CD4-positive, alpha-beta memory T cell (primary cell): ENCODE results near the gene POLD4. TPM values are rescaled to one million over a fixed set of nuclear protein-coding genes. Genes with fewer than 3 reads are reported as not detected.
A peak's percentile ranks its signal among the peaks of the same experiment; 100 is the strongest.

Experiments used
- CTCF ChIA-PET: fragments of 350-600 bp; sonication (Branson Sonifier 250); formaldehyde crosslinking; loops from one replicate; lab custom pipeline; 2021; ENCODE audit warnings: inconsistent platforms; ENCODE audit not compliant: partially characterized antibody; lab: Charles Lee
- POLR2A ChIA-PET: fragments of 350-600 bp; sonication (Branson Sonifier 250); formaldehyde crosslinking; loops from one replicate; lab custom pipeline; 2021; ENCODE audit not compliant: partially characterized antibody; lab: Charles Lee
- DNase-seq, 5 donors: peaks; one replicate each; pipeline versions ENCODE4 v3.0.0 to v3.0.0-alpha.2; 2020 to 2022; ENCODE audit warnings: mixed read lengths in 1 of 5
- H3K27ac ChIP-seq: one replicate; pipeline ENCODE4 v1.7.0; 2013; ENCODE audit warnings: low read depth, low read length
- H3K27me3 ChIP-seq: 2 replicates; pipeline ENCODE4 v1.7.0; 2013; ENCODE audit warnings: mild to moderate bottlenecking, low read length, moderate library complexity; ENCODE audit not compliant: insufficient read depth
- H3K36me3 ChIP-seq: 2 replicates; pipeline ENCODE4 v1.7.0; 2013; ENCODE audit warnings: mild to moderate bottlenecking, low read length, moderate library complexity; ENCODE audit not compliant: insufficient read depth
- H3K4me1 ChIP-seq: 2 replicates; pipeline ENCODE4 v1.7.0; 2013; ENCODE audit warnings: mild to moderate bottlenecking, low read length, moderate library complexity; ENCODE audit not compliant: insufficient read depth
- H3K4me3 ChIP-seq, 2 donors: one replicate each; pipeline ENCODE4 v1.7.0; 2013; ENCODE audit warnings: low read length in 2 of 2, mild to moderate bottlenecking in 1 of 2
- H3K9me3 ChIP-seq, 2 donors: one replicate each; pipeline ENCODE4 v1.7.0; 2013; ENCODE audit warnings: low read length in 2 of 2, control low read depth in 1 of 2; ENCODE audit not compliant: control insufficient read depth in 1 of 2
- H3K27ac Mint-ChIP-seq, 7 donors: one replicate each; pipeline ENCODE4 v1.8.0; 2020 to 2021; ENCODE audit warnings: mixed read lengths in 7 of 7, mild to moderate bottlenecking in 6 of 7, inconsistent platforms in 3 of 7, moderate library complexity in 3 of 7
- H3K27me3 Mint-ChIP-seq, 2 donors: one replicate each; pipeline ENCODE4 v1.8.0; 2020 to 2021; ENCODE audit warnings: mixed read lengths in 2 of 2
- H3K36me3 Mint-ChIP-seq, 2 donors: one replicate each; pipeline ENCODE4 v1.8.0; 2020 to 2021; ENCODE audit warnings: mixed read lengths in 2 of 2, inconsistent platforms in 1 of 2, mild to moderate bottlenecking in 1 of 2
- H3K4me1 Mint-ChIP-seq, 4 donors: one replicate each; pipeline ENCODE4 v1.8.0; 2020 to 2021; ENCODE audit warnings: mixed read lengths in 4 of 4, mild to moderate bottlenecking in 1 of 4
- H3K4me3 Mint-ChIP-seq, 8 donors: one replicate each; pipeline ENCODE4 v1.8.0; 2020 to 2021; ENCODE audit warnings: mixed read lengths in 8 of 8, mild to moderate bottlenecking in 7 of 8, moderate library complexity in 6 of 8, inconsistent platforms in 3 of 8
- H3K9me3 Mint-ChIP-seq, 8 donors: one replicate each; pipeline ENCODE4 v1.8.0; 2020 to 2021; ENCODE audit warnings: mixed read lengths in 8 of 8, mild to moderate bottlenecking in 5 of 8, inconsistent platforms in 3 of 8, moderate library complexity in 1 of 8
- intact Hi-C: fragments of 100-400 bp; cut with micrococcal nuclease; formaldehyde crosslinking; loops from one replicate; pipeline ENCODE4 v1.15.1; 2023
- polyA plus RNA-seq, 2 donors: library from polyadenylated mRNA; unstranded; fragments of 300-500 nt; fragmentation: Illumina TruSeq; gene quantifications; one replicate each; pipeline ENCODE4 v1.2.3, GENCODE V29; 2021
- total RNA-seq, 2 experiments: library from RNA; stranded (reverse); gene quantifications; one replicate each; pipeline ENCODE4 v1.2.3, GENCODE V29; 2021

POLD4 gene
- total and polyA plus RNA-seq, 4 experiments from 2014 or later, result 87.9 to 96.2 (median 92.5) TPM

- peak overlapping the region; percentile 63 to 75 for H3K4me3 ChIP-seq
- intact Hi-C loops, result loop anchor here (1.0 kb wide), 1 partner anchor 93 kb away; no protein-coding TSS in a partner anchor
- no peaks in the 10 kb centered on the region for H3K9me3 ChIP-seq
- Mint-ChIP-seq H3K4me3 (peak overlapping the region; percentile 87 to 93 (median 91)), H3K9me3 (peaks cover 0 to 1% (median 0%) of the 10 kb centered on the region in 8 donors), H3K27me3 (no peaks in the 10 kb centered on the region), H3K27ac (peak overlapping the region; percentile 75 to 94 (median 86)), H3K36me3 (peaks cover 4 to 12% of the 10 kb centered on the region in 2 donors), H3K4me1 (peaks cover 21 to 41% (median 33%) of the 10 kb centered on the region in 4 donors)
- ChIA-PET POLR2A (interaction anchor here (1.1 to 21.5 kb wide), 22 partner anchors 8 to 119 kb away, joined by 3 to 2262 read pairs (median 8); partner anchors contain the start of genes AIP, CARNS1, CDK2AP2 and CLCF1), CTCF (interaction anchor here (1.4 to 24.8 kb wide), 12 partner anchors 9 to 123 kb away, joined by 3 to 1065 read pairs (median 6); partner anchors contain the start of genes AIP, POLD4, PPP1CA and PTPRCAP)
- H3K27ac ChIP-seq, result peak overlapping the region; percentile 79
- peaks cover 16% of the 10 kb centered on the region for H3K4me1 ChIP-seq
- DNase-seq, result no peak
- H3K36me3 ChIP-seq, result peaks cover 3% of the 10 kb centered on the region
- H3K27me3 ChIP-seq, result no peaks in the 10 kb centered on the region
Measured at GRCh38 chr11:67390947-67391303, 37.6 kb upstream of the POLD4 start.

- H3K27me3 Mint-ChIP-seq, result peaks cover 0 to under 1% of the 10 kb centered on the region in 2 donors
- POLR2A ChIA-PET, result interaction anchor here (0.7 to 21.5 kb wide), 6 partner anchors 12 to 116 kb away, joined by 3 to 2262 read pairs (median 6); partner anchors contain the start of genes CARNS1, PITPNM1, POLD4 and PPP1CA
- CTCF ChIA-PET, result interaction anchor here (1.0 to 24.8 kb wide), 4 partner anchors 12 to 87 kb away, joined by 3 to 1065 read pairs (median 22); partner anchors contain the start of genes POLD4, PPP1CA and TBC1D10C
- DNase-seq, result peak; percentile 47 to 57 (median 54)
- H3K4me3 Mint-ChIP-seq, result peak overlapping the region; percentile 40 to 87 (median 75)
- Histone ChIP-seq H3K4me1 (peaks cover 16% of the 10 kb centered on the region), H3K36me3 (no peaks in the 10 kb centered on the region), H3K4me3 (no peak overlapping the region), H3K9me3 (no peaks in the 10 kb centered on the region), H3K27ac (no peak overlapping the region), H3K27me3 (no peaks in the 10 kb centered on the region)
- H3K4me1 Mint-ChIP-seq, result peaks cover 21 to 41% (median 33%) of the 10 kb centered on the region in 4 donors
- H3K27ac Mint-ChIP-seq, result peak overlapping the region; percentile 64 to 92 (median 80)
- intact Hi-C loops, result loop anchor here (1.0 kb wide), 2 partner anchors 80 to 117 kb away; partner anchors contain the start of gene TMEM134
- H3K36me3 Mint-ChIP-seq, result peaks cover 4 to 10% of the 10 kb centered on the region in 2 donors
- H3K9me3 Mint-ChIP-seq, result peaks cover 0 to 1% (median 0%) of the 10 kb centered on the region in 8 donors
Measured at GRCh38 chr11:67389477-67389876, 36.1 kb upstream of the POLD4 start.

GRCh38 chr11:67387518-67387917, 34.2 kb upstream of the POLD4 start:
- intact Hi-C loops, result no loop called here
- H3K27ac Mint-ChIP-seq, result peak overlapping the region in 4 of 7 donors; percentile 2 to 89 (median 26)

GRCh38 chr11:67387069-67387468, 33.7 kb upstream of the POLD4 start:
- H3K27me3 Mint-ChIP-seq, result peaks cover 0 to 1% of the 10 kb centered on the region in 2 donors
- intact Hi-C loops, result no loop called here
- Histone ChIP-seq H3K4me1 (peaks cover 16% of the 10 kb centered on the region), H3K9me3 (no peaks in the 10 kb centered on the region), H3K36me3 (no peaks in the 10 kb centered on the region), H3K27ac (no peak overlapping the region), H3K27me3 (no peaks in the 10 kb centered on the region), H3K4me3 (no peak overlapping the region)
- CTCF ChIA-PET, result interaction anchor here (0.6 to 24.8 kb wide), 9 partner anchors 13 to 198 kb away, joined by 3 to 1065 read pairs (median 5); partner anchors contain the start of genes CLCF1, POLD4 and PPP1CA
- H3K4me3 Mint-ChIP-seq, result no peak overlapping the region
- H3K4me1 Mint-ChIP-seq, result peaks cover 14 to 27% (median 22%) of the 10 kb centered on the region in 4 donors
- POLR2A ChIA-PET, result interaction anchor here (1.1 to 19.7 kb wide), 8 partner anchors 9 to 118 kb away, joined by 3 to 449 read pairs (median 5); partner anchors contain the start of genes CLCF1, PITPNM1, POLD4 and PPP1CA
- no peaks in the 10 kb centered on the region for H3K9me3 Mint-ChIP-seq
- peaks cover 0 to 3% of the 10 kb centered on the region in 2 donors for H3K36me3 Mint-ChIP-seq
- DNase-seq, result no peak
- peak overlapping the region in 2 of 7 donors; percentile 2 to 47 for H3K27ac Mint-ChIP-seq

More at GRCh38 chr11:67387518-67387917, 34.2 kb upstream of the POLD4 start:
- Mint-ChIP-seq H3K9me3 (no peaks in the 10 kb centered on the region), H3K4me3 (peak overlapping the region in 1 of 8 donors; percentile 35), H3K4me1 (peaks cover 16 to 28% (median 23%) of the 10 kb centered on the region in 4 donors), H3K27me3 (peaks cover 0 to 1% of the 10 kb centered on the region in 2 donors), H3K36me3 (peaks cover 0 to 5% of the 10 kb centered on the region in 2 donors)
- Histone ChIP-seq H3K9me3 (no peaks in the 10 kb centered on the region), H3K36me3 (no peaks in the 10 kb centered on the region), H3K4me1 (peaks cover 15% of the 10 kb centered on the region), H3K27me3 (no peaks in the 10 kb centered on the region), H3K4me3 (no peak overlapping the region), H3K27ac (no peak overlapping the region)
- DNase-seq, result no peak
- POLR2A ChIA-PET, result interaction anchor here (1.1 to 19.7 kb wide), 8 partner anchors 9 to 118 kb away, joined by 3 to 449 read pairs (median 5); partner anchors contain the start of genes CLCF1, PITPNM1, POLD4 and PPP1CA
- CTCF ChIA-PET, result interaction anchor here (0.6 to 24.8 kb wide), 7 partner anchors 14 to 198 kb away, joined by 3 to 1065 read pairs (median 4); partner anchors contain the start of genes CLCF1, POLD4 and PPP1CA

- peaks cover 0 to 3% of the 10 kb centered on the region in 2 donors for H3K36me3 Mint-ChIP-seq
- no peaks in the 10 kb centered on the region for H3K9me3 Mint-ChIP-seq
- Histone ChIP-seq H3K4me1 (peaks cover 6% of the 10 kb centered on the region), H3K4me3 (no peak overlapping the region), H3K36me3 (no peaks in the 10 kb centered on the region), H3K9me3 (no peaks in the 10 kb centered on the region), H3K27ac (no peak overlapping the region), H3K27me3 (no peaks in the 10 kb centered on the region)
- H3K27ac Mint-ChIP-seq, result no peak overlapping the region
- peak in 1 of 5 donors; percentile 9 for DNase-seq
- CTCF ChIA-PET, result interaction anchor here (1.1 to 24.8 kb wide), 4 partner anchors 11 to 39 kb away, joined by 3 to 1065 read pairs (median 74); partner anchors contain the start of genes CLCF1 and POLD4
- H3K27me3 Mint-ChIP-seq, result peaks cover 0 to 1% of the 10 kb centered on the region in 2 donors
- intact Hi-C loops, result no loop called here
- POLR2A ChIA-PET, result interaction anchor here (1.0 to 19.7 kb wide), 2 partner anchors 13 to 31 kb away, joined by 3 to 449 read pairs; partner anchors contain the start of gene POLD4
- H3K4me1 Mint-ChIP-seq, result peaks cover 11 to 19% (median 16%) of the 10 kb centered on the region in 4 donors
- no peak overlapping the region for H3K4me3 Mint-ChIP-seq
Measured at GRCh38 chr11:67384851-67385366, 31.6 kb upstream of the POLD4 start.

- Histone ChIP-seq H3K27me3 (no peaks in the 10 kb centered on the region), H3K4me3 (no peak overlapping the region), H3K36me3 (no peaks in the 10 kb centered on the region), H3K9me3 (no peaks in the 10 kb centered on the region), H3K27ac (no peak overlapping the region), H3K4me1 (peaks cover 6% of the 10 kb centered on the region)
- peak; percentile 79 to 84 (median 82) for DNase-seq
- peak overlapping the region in 1 of 8 donors; percentile 37 for H3K4me3 Mint-ChIP-seq
- POLR2A ChIA-PET, result interaction anchor here (0.8 to 19.7 kb wide), 16 partner anchors 9 to 143 kb away, joined by 3 to 449 read pairs (median 4); partner anchors contain the start of genes CDK2AP2, CLCF1, POLD4 and PPP1CA
- H3K9me3 Mint-ChIP-seq, result no peaks in the 10 kb centered on the region
- intact Hi-C loops, result loop anchor here (1.0 to 2.0 kb wide), 4 partner anchors 25 to 120 kb away; partner anchors contain the start of gene POLD4
- peaks cover 0 to 1% of the 10 kb centered on the region in 2 donors for H3K27me3 Mint-ChIP-seq
- H3K4me1 Mint-ChIP-seq, result peaks cover 2 to 8% (median 6%) of the 10 kb centered on the region in 4 donors
- peak overlapping the region in 4 of 7 donors; percentile 47 to 86 (median 68) for H3K27ac Mint-ChIP-seq
- no peaks in the 10 kb centered on the region for H3K36me3 Mint-ChIP-seq
- CTCF ChIA-PET, result interaction anchor here (0.6 to 24.8 kb wide), 29 partner anchors 9 to 847 kb away, joined by 3 to 1065 read pairs (median 4); partner anchors contain the start of genes ANKRD13D, CLCF1, POLD4 and PPP1CA
Measured at GRCh38 chr11:67382276-67383136, 29.2 kb upstream of the POLD4 start.
